Fibroblast of lung (primary cell): ENCODE results near the gene IRX1. TPM values are rescaled to one million over a fixed set of nuclear protein-coding genes. Genes with fewer than 3 reads are reported as not detected.

ENCODE experiments used
- DNase-seq, 2 donors: peaks; one replicate each; pipeline versions ENCODE4 v3.0.0 to v3.0.0-alpha.2; 2010; ENCODE audit warnings: low read depth in 2 of 2
- H2AFZ ChIP-seq: 2 replicates; pipeline ENCODE4 v1.5.1; 2012; ENCODE audit warnings: low read length, control low read depth, inconsistent platforms
- H3K27ac ChIP-seq: 2 replicates; pipeline ENCODE4 v1.5.1; 2011; ENCODE audit warnings: low read length, control low read depth; ENCODE audit not compliant: insufficient read depth
- H3K27me3 ChIP-seq: 2 replicates; pipeline ENCODE4 v1.5.1; 2011; ENCODE audit warnings: mild to moderate bottlenecking, low read length; ENCODE audit not compliant: control insufficient read depth, insufficient read depth
- H3K36me3 ChIP-seq: 2 replicates; pipeline ENCODE4 v1.5.1; 2011; ENCODE audit warnings: low read length; ENCODE audit not compliant: control insufficient read depth, insufficient read depth
- H3K4me1 ChIP-seq: 2 replicates; pipeline ENCODE4 v1.5.1; 2011; ENCODE audit warnings: low read length; ENCODE audit not compliant: control insufficient read depth, insufficient read depth; ENCODE audit errors: extremely low read depth
- H3K4me2 ChIP-seq: 2 replicates; pipeline ENCODE4 v1.5.1; 2011; ENCODE audit warnings: low read length, control low read depth; ENCODE audit not compliant: insufficient read depth; ENCODE audit errors: extremely low read depth
- H3K4me3 ChIP-seq, 4 experiments: fragments of 200-600 bp in 1 of 4; sonication (generic) in 1 of 4; replicated peaks in 1 of 4; 2 replicates each; pipeline ENCODE4 v1.5.1; 2011 to 2016; ENCODE audit warnings: low read length in 4 of 4, low read depth in 3 of 4, mild to moderate bottlenecking in 3 of 4, control low read depth in 2 of 4, inconsistent platforms in 1 of 4, mixed read lengths in 1 of 4; ENCODE audit not compliant: insufficient read depth in 1 of 4; ENCODE audit errors: control extremely low read depth in 1 of 4
- H3K79me2 ChIP-seq: 2 replicates; pipeline ENCODE4 v1.5.1; 2012; ENCODE audit warnings: mild to moderate bottlenecking, low read length, inconsistent platforms; ENCODE audit not compliant: control insufficient read depth, insufficient read depth
- H3K9ac ChIP-seq: 2 replicates; pipeline ENCODE4 v1.5.1; 2011; ENCODE audit warnings: mild to moderate bottlenecking, low read length, control low read depth; ENCODE audit not compliant: insufficient read depth
- H3K9me3 ChIP-seq: 2 replicates; pipeline ENCODE4 v1.5.1; 2012; ENCODE audit warnings: low read depth, low read length; ENCODE audit not compliant: control insufficient read depth, insufficient read depth
- H4K20me1 ChIP-seq: 2 replicates; pipeline ENCODE4 v1.5.1; 2011; ENCODE audit warnings: low read length; ENCODE audit not compliant: control insufficient read depth, insufficient read depth; ENCODE audit errors: extremely low read depth
- EZH2 ChIP-seq: IDR thresholded peaks from 2 replicates; pipeline ENCODE4 v1.5.1; 2012; ENCODE audit warnings: low read length, control low read depth, mild to moderate bottlenecking; ENCODE audit errors: missing control alignments
- polyA plus RNA-seq, 2 donors: library from polyadenylated mRNA; depleted of rRNA in 1 of 2; stranded (reverse) in 1 of 2; unstranded in 1 of 2; fragments of >200 nt; gene quantifications; 2 replicates each; pipeline ENCODE4 v1.2.1, GENCODE V29; 2011 to 2012; ENCODE audit warnings: missing spikeins in 1 of 2
- total RNA-seq: library from RNA; depleted of rRNA; stranded (reverse); fragments of >200 nt; gene quantifications from 2 replicates; pipeline ENCODE4 v1.2.1, GENCODE V29; 2014
- TF ChIP-seq, protein P1 (sequence below), 2 donors: IDR thresholded peaks in 1 of 2; conservative IDR thresholded peaks in 1 of 2; 1 replicate in 1 of 2; 2 replicates in 1 of 2; pipeline ENCODE4 v1.5.1; 2011 to 2012; ENCODE audit warnings: low read length in 2 of 2, control low read depth in 1 of 2, inconsistent platforms in 1 of 2, low read depth in 1 of 2, mild to moderate bottlenecking in 1 of 2

IRX1 gene
- total and polyA plus RNA-seq, 2 donors (not counting 1 experiment from before 2014, with no cell fraction given) = not detected

DNA sequence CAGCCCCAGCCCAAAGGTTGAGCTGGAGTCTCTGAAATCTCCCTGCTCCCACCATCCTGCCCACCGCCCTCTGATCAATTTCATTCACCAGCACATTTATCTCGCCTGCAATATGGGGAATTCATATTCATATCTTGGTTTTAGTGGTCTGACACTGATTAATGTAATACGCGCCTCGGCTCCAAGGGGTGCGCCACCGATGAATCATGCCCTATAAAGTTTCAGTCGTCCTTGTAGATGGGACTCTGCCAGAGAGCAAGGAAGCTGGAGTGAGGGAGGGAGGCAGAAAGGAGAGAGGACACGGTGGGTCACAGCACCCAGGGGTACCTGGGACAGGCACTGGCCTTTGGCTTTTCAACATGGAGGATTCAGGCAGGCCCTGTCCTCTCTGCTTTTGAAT lies 8.9 kb downstream of the IRX1 start:
- no peak overlapping the region for H2AFZ ChIP-seq
- H3K4me3 ChIP-seq = no peak overlapping the region
- no peak overlapping the region for H3K9ac ChIP-seq
- no peaks in the 10 kb centered on the region for H3K9me3 ChIP-seq
- DNase-seq = peak in 1 of 2 donors; percentile 81
- H3K4me2 ChIP-seq = no peak overlapping the region
- H4K20me1 ChIP-seq = no peaks in the 10 kb centered on the region
- no peak overlapping the region for H3K27ac ChIP-seq
- H3K4me1 ChIP-seq = no peaks in the 10 kb centered on the region
- no peaks in the 10 kb centered on the region for H3K36me3 ChIP-seq
- no peaks in the 10 kb centered on the region for H3K79me2 ChIP-seq
- TF ChIP-seq, protein P1, sequence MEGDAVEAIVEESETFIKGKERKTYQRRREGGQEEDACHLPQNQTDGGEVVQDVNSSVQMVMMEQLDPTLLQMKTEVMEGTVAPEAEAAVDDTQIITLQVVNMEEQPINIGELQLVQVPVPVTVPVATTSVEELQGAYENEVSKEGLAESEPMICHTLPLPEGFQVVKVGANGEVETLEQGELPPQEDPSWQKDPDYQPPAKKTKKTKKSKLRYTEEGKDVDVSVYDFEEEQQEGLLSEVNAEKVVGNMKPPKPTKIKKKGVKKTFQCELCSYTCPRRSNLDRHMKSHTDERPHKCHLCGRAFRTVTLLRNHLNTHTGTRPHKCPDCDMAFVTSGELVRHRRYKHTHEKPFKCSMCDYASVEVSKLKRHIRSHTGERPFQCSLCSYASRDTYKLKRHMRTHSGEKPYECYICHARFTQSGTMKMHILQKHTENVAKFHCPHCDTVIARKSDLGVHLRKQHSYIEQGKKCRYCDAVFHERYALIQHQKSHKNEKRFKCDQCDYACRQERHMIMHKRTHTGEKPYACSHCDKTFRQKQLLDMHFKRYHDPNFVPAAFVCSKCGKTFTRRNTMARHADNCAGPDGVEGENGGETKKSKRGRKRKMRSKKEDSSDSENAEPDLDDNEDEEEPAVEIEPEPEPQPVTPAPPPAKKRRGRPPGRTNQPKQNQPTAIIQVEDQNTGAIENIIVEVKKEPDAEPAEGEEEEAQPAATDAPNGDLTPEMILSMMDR (conservative IDR thresholded peaks at IDR 0.05 in 1 of 2, IDR thresholded peaks at IDR 0.05 in 1 of 2; ENCODE audit: low read depth in 1 of 2, low read length in 2 of 2) = no peak
- no peak for TF ChIP-seq EZH2
- H3K27me3 ChIP-seq = peaks cover 16% of the 10 kb centered on the region

DNA sequence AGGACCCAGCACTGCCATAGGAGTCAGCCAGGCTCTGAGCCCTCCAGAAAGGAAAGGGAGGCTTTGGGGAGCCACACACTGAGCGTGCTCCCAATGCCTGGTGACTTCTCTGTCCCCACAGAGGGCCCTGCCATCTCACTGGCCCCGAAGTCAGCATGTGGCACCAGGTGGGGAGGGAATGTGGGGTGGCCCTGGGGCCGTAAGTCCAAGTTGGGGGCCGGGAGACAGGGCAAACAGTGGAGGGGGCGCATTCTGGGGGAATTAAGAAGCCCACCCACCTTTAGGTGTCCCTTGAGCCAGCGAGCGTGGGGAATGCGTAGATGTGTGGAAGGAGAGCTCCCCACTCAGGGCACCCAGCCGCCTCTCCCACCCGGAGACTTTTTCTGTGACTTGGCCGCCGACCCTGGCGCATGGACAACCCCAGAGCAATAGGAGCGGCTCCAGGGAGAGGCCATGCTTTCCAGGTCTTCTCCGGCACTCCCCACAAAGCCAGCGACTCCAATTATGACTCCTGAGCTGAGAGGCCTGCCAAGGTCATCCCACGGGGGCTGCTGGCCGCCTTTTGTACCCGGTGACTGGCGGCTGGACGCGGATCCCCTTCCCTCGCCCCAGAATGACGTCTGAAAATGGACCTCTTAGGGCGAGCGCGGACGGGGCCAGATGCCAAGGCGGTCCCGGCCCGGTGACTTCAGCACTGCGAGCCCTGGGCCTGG lies 9.8 kb downstream of the IRX1 start:
- Histone ChIP-seq H3K36me3 (no peaks in the 10 kb centered on the region), H3K4me1 (no peaks in the 10 kb centered on the region), H3K4me3 (no peak overlapping the region), H3K4me2 (no peak overlapping the region), H2AFZ (no peak overlapping the region), H3K27me3 (peaks cover 7% of the 10 kb centered on the region), H3K9ac (no peak overlapping the region), H4K20me1 (no peaks in the 10 kb centered on the region), H3K79me2 (no peaks in the 10 kb centered on the region), H3K9me3 (no peaks in the 10 kb centered on the region), H3K27ac (no peak overlapping the region)
- TF ChIP-seq, protein P1 (conservative IDR thresholded peaks at IDR 0.05 in 1 of 2, IDR thresholded peaks at IDR 0.05 in 1 of 2; ENCODE audit: low read depth in 1 of 2, low read length in 2 of 2) = no peak
- TF ChIP-seq EZH2 = no peak
- peak in 1 of 2 donors; percentile 16 for DNase-seq

DNA sequence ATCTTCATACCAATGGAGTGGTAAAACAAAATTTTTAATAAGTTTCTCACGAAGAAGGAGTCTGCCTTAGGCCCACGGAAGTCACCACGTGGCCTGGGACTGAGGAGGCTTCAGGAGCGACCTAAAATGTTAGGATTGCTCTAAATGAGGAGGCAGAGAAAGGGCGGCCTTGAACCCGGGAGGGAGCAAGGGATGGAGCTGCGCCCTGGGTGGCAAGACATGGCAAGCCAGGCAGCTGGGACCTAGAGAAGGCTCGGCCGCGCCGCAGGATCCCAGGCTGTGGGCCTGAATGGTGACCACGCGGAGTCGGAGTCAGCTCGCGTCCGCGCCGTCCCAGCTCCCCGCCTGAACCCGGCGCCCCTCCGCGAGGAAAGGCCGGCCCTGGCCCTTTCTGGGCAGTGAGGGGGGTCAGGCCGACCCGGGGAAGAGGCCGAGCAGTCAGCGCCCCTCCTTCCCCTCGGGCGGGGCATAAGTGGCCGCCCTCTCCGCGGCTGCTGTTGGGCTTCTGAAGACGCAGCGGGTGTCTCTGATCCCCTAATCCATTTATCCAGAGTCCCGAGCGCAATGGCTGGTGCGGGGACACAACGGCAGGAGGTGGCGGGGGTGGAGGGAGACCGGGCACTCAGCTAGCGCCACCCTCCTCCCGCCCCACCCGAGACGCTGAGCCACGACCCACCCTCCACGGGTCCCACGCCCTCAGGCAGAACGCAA lies 10.6 kb downstream of the IRX1 start:
- no peak overlapping the region for H3K4me2 ChIP-seq

More for the DNA sequence above, 10.6 kb downstream of the IRX1 start:
- no peak for DNase-seq
- Histone ChIP-seq H3K27ac (no peak overlapping the region), H2AFZ (no peak overlapping the region), H3K4me1 (no peaks in the 10 kb centered on the region), H3K9me3 (no peaks in the 10 kb centered on the region), H3K27me3 (peaks cover 7% of the 10 kb centered on the region), H3K4me3 (no peak overlapping the region), H3K79me2 (no peaks in the 10 kb centered on the region), H3K9ac (no peak overlapping the region), H3K36me3 (no peaks in the 10 kb centered on the region), H4K20me1 (no peaks in the 10 kb centered on the region)
- no peak for TF ChIP-seq EZH2
- TF ChIP-seq, protein P1 (conservative IDR thresholded peaks at IDR 0.05 in 1 of 2, IDR thresholded peaks at IDR 0.05 in 1 of 2; ENCODE audit: low read depth in 1 of 2, low read length in 2 of 2) = no peak
